Ovary (tissue), 9 donors: ENCODE results near the gene JPH4. TPM values are rescaled to one million over a fixed set of nuclear protein-coding genes. Genes with fewer than 3 reads are reported as not detected.

Experiments used
- DNase-seq, 5 donors: peaks; one replicate each; pipeline ENCODE4 v3.0.0-alpha.2; 2019 to 2020
- H3K27ac ChIP-seq, 2 donors: fragments of 200-600 bp; one replicate each; pipeline versions ENCODE4 v1.5.1 to v1.8.0; 2019 to 2022
- H3K27me3 ChIP-seq: fragments of 200-600 bp; one replicate; pipeline ENCODE4 v1.8.0; 2022
- H3K36me3 ChIP-seq: fragments of 200-600 bp; sonication (generic); one replicate; pipeline ENCODE4 v1.5.1; 2019
- H3K4me1 ChIP-seq: one replicate; pipeline ENCODE4 v1.8.1; 2013; ENCODE audit warnings: mild to moderate bottlenecking, moderate library complexity; ENCODE audit not compliant: insufficient read depth
- H3K4me3 ChIP-seq: fragments of 200-600 bp; sonication (generic); one replicate; pipeline ENCODE4 v1.5.1; 2017
- H3K9me3 ChIP-seq, 2 donors: fragments of 200-600 bp in 1 of 2; sonication (generic) in 1 of 2; one replicate each; pipeline versions ENCODE4 v1.5.1 to v1.8.1; 2013 to 2019; ENCODE audit warnings: mild to moderate bottlenecking in 1 of 2, moderate library complexity in 1 of 2
- CTCF ChIP-seq, 3 donors: fragments of 450-650 bp in 2 of 3; fragments of 200-600 bp in 1 of 3; IDR thresholded peaks; one replicate each; pipeline versions ENCODE4 v1.5.1 to v1.8.0; 2016 to 2022; ENCODE audit warnings: antibody characterized with exemption in 3 of 3, mild to moderate bottlenecking in 1 of 3
- EP300 ChIP-seq: sonication (generic); formaldehyde crosslinking; IDR thresholded peaks from one replicate; pipeline ENCODE4 v1.6.1; 2017; ENCODE audit warnings: antibody characterized with exemption
- POLR2A ChIP-seq: fragments of 450-650 bp; IDR thresholded peaks from one replicate; pipeline ENCODE4 v1.6.1; 2017; ENCODE audit warnings: antibody characterized with exemption, mild to moderate bottlenecking, moderate library complexity
- WGBS, 3 donors: extraction: QIAGEN DNeasy Blood & Tissue Kit in 1 of 3; methylation state at CpG; one replicate each; pipeline versions ENCODE4 v1.1.5 to v1.1.7; 2013 to 2017; 5-methylcytosine and 5-hydroxymethylcytosine counted together
- intact Hi-C, 4 donors: fragments of 100-400 bp; cut with DNase I; formaldehyde crosslinking; loops; one replicate each; pipeline versions ENCODE4 v1.11.0 to v1.15.1; 2022 to 2023
- polyA plus RNA-seq, 2 donors: library from polyadenylated mRNA; stranded (reverse); fragments of 200-250 nt in 1 of 2; fragments of 350-450 nt in 1 of 2; fragmentation: Illumina TruSeq in 1 of 2; extraction: RNeasy Lipid Tissue Mini Kit (QIAGEN cat#74804) in 1 of 2; gene quantifications; one replicate each; pipeline ENCODE4 v1.2.3, GENCODE V29; 2013 to 2014
- total RNA-seq, 7 donors: library from RNA; depleted of rRNA in 2 of 7; stranded (reverse); fragments of >200 nt in 2 of 7; fragmentation: NEBNext Ultra II Directional in 3 of 7; extraction: Animal tissue kit (Norgen Biotek cat#: 25700) in 3 of 7; gene quantifications; one replicate each; pipeline versions ENCODE4 v1.1.0 to v1.2.4, GENCODE V29; 2016 to 2023
- donor health status: DM: no; HTN: no; CAD: no; lungs with moderate emphysema.
- donor health status: DM: no; HTN: no; CAD: no.
- donor health status: Bipolar disorder and iron deficiency.
- donor health status: DM: yes; HTN: yes; CAD: no.
- donor health status: DM: no; HTN: no; CAD: no.
- donor health status: DM: yes; HTN: yes; CAD: no.

JPH4 gene
- total and polyA plus RNA-seq, 9 donors, result 7.4 to 43.5 (median 11.5) TPM

GRCh38 chr14:23614395-23614828, 35.8 kb upstream of the JPH4 start:
- no peaks in the 10 kb centered on the region for H3K4me1 ChIP-seq
- no peaks in the 10 kb centered on the region for H3K36me3 ChIP-seq
- no peaks in the 10 kb centered on the region for H3K9me3 ChIP-seq
- H3K27me3 ChIP-seq, result no peaks in the 10 kb centered on the region
- no peak for TF ChIP-seq EP300
- TF ChIP-seq POLR2A, result no peak
- TF ChIP-seq CTCF (IDR thresholded peaks at IDR 0.05), result no peak
- no peak overlapping the region for H3K4me3 ChIP-seq
- intact Hi-C loops, result no loop called here
- H3K27ac ChIP-seq, result no peak overlapping the region
- DNase-seq, result no peak
- 64 to 74% (median 74%) methylated on average over 2 of the region's 2 CpGs for WGBS, 3 donors

- Histone ChIP-seq H3K4me3 (no peak overlapping the region), H3K9me3 (no peaks in the 10 kb centered on the region), H3K36me3 (no peaks in the 10 kb centered on the region), H3K4me1 (no peaks in the 10 kb centered on the region), H3K27ac (no peak overlapping the region), H3K27me3 (no peaks in the 10 kb centered on the region)
- 92 to 94% (median 92%) methylated on average over 6 of the region's 6 CpGs for WGBS, 3 donors
- DNase-seq, result no peak
- intact Hi-C loops, result no loop called here
- TF ChIP-seq EP300 (no peak), POLR2A (no peak)
Measured at GRCh38 chr14:23613242-23614070, 34.9 kb upstream of the JPH4 start.

GRCh38 chr14:23612802-23613201, 34.2 kb upstream of the JPH4 start:
- no peak for DNase-seq
- intact Hi-C loops, result no loop called here
- no peaks in the 10 kb centered on the region for H3K36me3 ChIP-seq
- TF ChIP-seq EP300 (no peak), POLR2A (no peak), CTCF (IDR thresholded peaks at IDR 0.05) (no peak)
- no peaks in the 10 kb centered on the region for H3K4me1 ChIP-seq
- 90 to 100% (median 95%) methylated on average over 1 of the region's 1 CpG for WGBS, 3 donors
- no peak overlapping the region for H3K27ac ChIP-seq
- H3K9me3 ChIP-seq, result no peaks in the 10 kb centered on the region
- no peaks in the 10 kb centered on the region for H3K27me3 ChIP-seq
- H3K4me3 ChIP-seq, result no peak overlapping the region

- Histone ChIP-seq H3K36me3 (no peaks in the 10 kb centered on the region), H3K4me1 (no peaks in the 10 kb centered on the region), H3K9me3 (no peaks in the 10 kb centered on the region), H3K27ac (no peak overlapping the region), H3K4me3 (no peak overlapping the region), H3K27me3 (no peaks in the 10 kb centered on the region)
- no peak for TF ChIP-seq CTCF (IDR thresholded peaks at IDR 0.05)
- TF ChIP-seq POLR2A, result no peak
- TF ChIP-seq EP300, result no peak
- 70 to 81% (median 79%) methylated on average over 4 of the region's 4 CpGs for WGBS, 3 donors
- no peak for DNase-seq
- intact Hi-C loops, result no loop called here
Measured at GRCh38 chr14:23612354-23612732, 33.8 kb upstream of the JPH4 start.

- no peaks in the 10 kb centered on the region for H3K9me3 ChIP-seq
- no peaks in the 10 kb centered on the region for H3K4me1 ChIP-seq
- DNase-seq, result no peak
- H3K36me3 ChIP-seq, result no peaks in the 10 kb centered on the region
- H3K27me3 ChIP-seq, result no peaks in the 10 kb centered on the region
- H3K4me3 ChIP-seq, result no peak overlapping the region
- H3K27ac ChIP-seq, result no peak overlapping the region
- no peak for TF ChIP-seq POLR2A
- no peak for TF ChIP-seq EP300
- TF ChIP-seq CTCF (IDR thresholded peaks at IDR 0.05), result no peak
- WGBS, 3 donors, result 62 to 66% (median 66%) methylated on average over 4 of the region's 4 CpGs
- intact Hi-C loops, result no loop called here
Measured at GRCh38 chr14:23610815-23611289, 32.3 kb upstream of the JPH4 start.
